ENCODE measurements around the gene HYDIN.

DNA sequence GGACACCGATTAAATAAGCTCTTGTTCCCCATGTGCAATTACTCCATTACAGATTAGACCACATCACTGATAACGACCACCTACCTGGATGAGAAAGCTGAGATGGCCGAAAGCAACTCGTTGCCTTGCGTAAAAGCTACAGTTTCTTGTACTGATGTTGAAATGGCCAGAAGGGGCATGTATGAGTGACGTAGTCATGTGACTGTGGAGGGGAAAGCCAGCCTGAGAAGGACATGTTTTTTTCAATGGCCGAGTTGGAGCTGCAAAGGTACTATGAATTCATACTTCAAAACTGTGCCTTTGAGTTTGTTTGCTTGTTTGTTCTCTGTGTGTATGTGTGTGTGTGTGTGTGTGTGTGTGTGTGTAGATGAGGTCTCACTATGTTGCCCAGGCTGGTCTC, 17.0 kb upstream of the HYDIN start:
- TF ChIP-seq, protein P1, sequence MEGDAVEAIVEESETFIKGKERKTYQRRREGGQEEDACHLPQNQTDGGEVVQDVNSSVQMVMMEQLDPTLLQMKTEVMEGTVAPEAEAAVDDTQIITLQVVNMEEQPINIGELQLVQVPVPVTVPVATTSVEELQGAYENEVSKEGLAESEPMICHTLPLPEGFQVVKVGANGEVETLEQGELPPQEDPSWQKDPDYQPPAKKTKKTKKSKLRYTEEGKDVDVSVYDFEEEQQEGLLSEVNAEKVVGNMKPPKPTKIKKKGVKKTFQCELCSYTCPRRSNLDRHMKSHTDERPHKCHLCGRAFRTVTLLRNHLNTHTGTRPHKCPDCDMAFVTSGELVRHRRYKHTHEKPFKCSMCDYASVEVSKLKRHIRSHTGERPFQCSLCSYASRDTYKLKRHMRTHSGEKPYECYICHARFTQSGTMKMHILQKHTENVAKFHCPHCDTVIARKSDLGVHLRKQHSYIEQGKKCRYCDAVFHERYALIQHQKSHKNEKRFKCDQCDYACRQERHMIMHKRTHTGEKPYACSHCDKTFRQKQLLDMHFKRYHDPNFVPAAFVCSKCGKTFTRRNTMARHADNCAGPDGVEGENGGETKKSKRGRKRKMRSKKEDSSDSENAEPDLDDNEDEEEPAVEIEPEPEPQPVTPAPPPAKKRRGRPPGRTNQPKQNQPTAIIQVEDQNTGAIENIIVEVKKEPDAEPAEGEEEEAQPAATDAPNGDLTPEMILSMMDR (IDR thresholded peaks at IDR 0.05) = no peak
- TF ChIP-seq POLR2A (IDR thresholded peaks at IDR 0.05) = no peak

Data from suprapubic skin (tissue), 3 donors.